Measurements from ENCODE around the gene ARL4D. TPM values are rescaled to one million over a fixed set of nuclear protein-coding genes. Genes with fewer than 3 reads are reported as not detected.
A peak's percentile ranks its signal among the peaks of the same experiment; 100 is the strongest.

Gene ARL4D
- total RNA-seq, 1 donor, result 15.1 TPM

GRCh38 chr17:43427362-43428043 lies 28.7 kb downstream of the ARL4D start:
- H3K4me3 ChIP-seq (ENCODE audit: low read depth, low read length), result no peak overlapping the region
- no peak for DNase-seq (ENCODE audit: low read depth)
- TF ChIP-seq CTCF (IDR thresholded peaks at IDR 0.05; ENCODE audit: insufficient read depth, low read depth, low read length), result no peak

- peak; percentile 34 for TF ChIP-seq CTCF (IDR thresholded peaks at IDR 0.05; ENCODE audit: insufficient read depth, low read depth, low read length)
- DNase-seq (ENCODE audit: low read depth), result no peak
- no peak overlapping the region for H3K4me3 ChIP-seq (ENCODE audit: low read depth, low read length)
These were observed 29.7 kb downstream of the ARL4D start for GRCh38 chr17:43428524-43428923.

- DNase-seq (ENCODE audit: low read depth), result no peak
- H3K4me3 ChIP-seq (ENCODE audit: low read depth, low read length), result no peak overlapping the region
- no peak for TF ChIP-seq CTCF (IDR thresholded peaks at IDR 0.05; ENCODE audit: insufficient read depth, low read depth, low read length)
These were observed 32.3 kb downstream of the ARL4D start for GRCh38 chr17:43430936-43431713.

GRCh38 chr17:43431714-43432523 lies 33.1 kb downstream of the ARL4D start:
- DNase-seq (ENCODE audit: low read depth), result peak; percentile 33
- H3K4me3 ChIP-seq (ENCODE audit: low read depth, low read length), result no peak overlapping the region

GRCh38 chr17:43434902-43435319 lies 36.1 kb downstream of the ARL4D start:
- DNase-seq (ENCODE audit: low read depth), result no peak
- no peak for TF ChIP-seq CTCF (IDR thresholded peaks at IDR 0.05; ENCODE audit: insufficient read depth, low read depth, low read length)
- no peak overlapping the region for H3K4me3 ChIP-seq (ENCODE audit: low read depth, low read length)

More at GRCh38 chr17:43431714-43432523, 33.1 kb downstream of the ARL4D start:
- TF ChIP-seq CTCF (IDR thresholded peaks at IDR 0.05; ENCODE audit: insufficient read depth, low read depth, low read length), result no peak

- no peak for DNase-seq (ENCODE audit: low read depth)
- no peak for TF ChIP-seq CTCF (IDR thresholded peaks at IDR 0.05; ENCODE audit: insufficient read depth, low read depth, low read length)
- H3K4me3 ChIP-seq (ENCODE audit: low read depth, low read length), result no peak overlapping the region
These were observed 39.0 kb downstream of the ARL4D start for GRCh38 chr17:43437756-43438155.
